WERI-Rb-1 (cell line): ENCODE data around the gene SMOC2.

Experiments
- DNase-seq: peaks from one replicate; pipeline ENCODE4 v3.0.0-alpha.2; 2020
- H3K27ac ChIP-seq: fragments of 250-450 bp; sonication (Bioruptor Pico); 2 replicates; pipeline ENCODE4 v1.5.1; 2020; ENCODE audit warnings: mild to moderate bottlenecking, moderate library complexity
- H3K27me3 ChIP-seq: fragments of 250-450 bp; sonication (Bioruptor Pico); 2 replicates; pipeline ENCODE4 v1.5.1; 2021; ENCODE audit warnings: mild to moderate bottlenecking, low read depth, moderate library complexity; ENCODE audit not compliant: insufficient read depth, severe bottlenecking
- H3K36me3 ChIP-seq: fragments of 250-450 bp; sonication (Bioruptor Pico); 2 replicates; pipeline ENCODE4 v1.5.1; 2020; ENCODE audit warnings: mild to moderate bottlenecking, moderate library complexity
- H3K4me3 ChIP-seq: 2 replicates; pipeline ENCODE4 v1.5.1; 2011; ENCODE audit warnings: low read depth, mild to moderate bottlenecking, control low read depth, low read length
- H3K9me3 ChIP-seq: fragments of 250-450 bp; sonication (Bioruptor Pico); 2 replicates; pipeline ENCODE4 v1.5.1; 2021; ENCODE audit warnings: mild to moderate bottlenecking, moderate library complexity; ENCODE audit not compliant: severe bottlenecking
- CTCF ChIP-seq: IDR thresholded peaks from 2 replicates; pipeline ENCODE4 v1.5.1; 2011; ENCODE audit warnings: low read depth, mild to moderate bottlenecking, control low read depth, inconsistent platforms, low read length

SMOC2 gene

DNA sequence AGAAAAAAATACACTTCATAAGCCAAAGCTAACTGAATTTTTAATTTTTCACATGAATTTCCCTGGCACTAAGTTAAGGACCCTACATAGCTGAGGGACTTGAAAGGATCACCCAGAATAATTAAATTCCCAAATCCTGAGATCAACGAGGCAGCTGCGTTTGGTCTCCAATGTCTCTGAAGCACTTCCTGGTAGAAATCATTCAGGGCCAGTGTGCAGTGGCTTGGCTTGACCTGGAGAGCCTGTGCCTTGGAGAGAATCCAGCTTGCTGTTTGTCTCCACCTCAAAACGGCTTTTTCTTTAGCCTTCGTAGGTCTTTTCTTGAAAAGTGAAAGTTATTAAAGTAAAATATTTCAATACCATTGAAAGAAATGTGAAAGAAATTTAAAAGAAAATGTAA, 92.4 kb downstream of the SMOC2 start:
- H3K4me3 ChIP-seq = no peak overlapping the region
- no peak for DNase-seq
- no peaks in the 10 kb centered on the region for H3K27me3 ChIP-seq
- no peaks in the 10 kb centered on the region for H3K9me3 ChIP-seq
- H3K27ac ChIP-seq = no peak overlapping the region
- no peak for TF ChIP-seq CTCF
- H3K36me3 ChIP-seq = no peaks in the 10 kb centered on the region

- H3K27ac ChIP-seq = no peak overlapping the region
- H3K9me3 ChIP-seq = no peaks in the 10 kb centered on the region
- TF ChIP-seq CTCF = no peak
- H3K27me3 ChIP-seq = no peaks in the 10 kb centered on the region
- DNase-seq = no peak
- no peak overlapping the region for H3K4me3 ChIP-seq
- H3K36me3 ChIP-seq = no peaks in the 10 kb centered on the region
These were observed 93.3 kb downstream of the SMOC2 start for GRCh38 chr6:168534265-168534664.

- no peak for TF ChIP-seq CTCF
- Histone ChIP-seq H3K27me3 (no peaks in the 10 kb centered on the region), H3K9me3 (no peaks in the 10 kb centered on the region), H3K36me3 (no peaks in the 10 kb centered on the region), H3K27ac (no peak overlapping the region), H3K4me3 (no peak overlapping the region)
- no peak for DNase-seq
These were observed 94.7 kb downstream of the SMOC2 start for GRCh38 chr6:168535711-168536110.

GRCh38 chr6:168536196-168536595, 95.2 kb downstream of the SMOC2 start:
- Histone ChIP-seq H3K4me3 (no peak overlapping the region), H3K9me3 (no peaks in the 10 kb centered on the region), H3K27me3 (no peaks in the 10 kb centered on the region), H3K27ac (no peak overlapping the region), H3K36me3 (no peaks in the 10 kb centered on the region)
- DNase-seq = no peak
- no peak for TF ChIP-seq CTCF

- no peak for TF ChIP-seq CTCF
- Histone ChIP-seq H3K4me3 (no peak overlapping the region), H3K27ac (no peak overlapping the region), H3K36me3 (no peaks in the 10 kb centered on the region), H3K9me3 (no peaks in the 10 kb centered on the region), H3K27me3 (no peaks in the 10 kb centered on the region)
- no peak for DNase-seq
These were observed 95.9 kb downstream of the SMOC2 start for GRCh38 chr6:168536665-168537539.

GRCh38 chr6:168537540-168537884, 96.5 kb downstream of the SMOC2 start:
- no peaks in the 10 kb centered on the region for H3K9me3 ChIP-seq
- no peak for TF ChIP-seq CTCF
- H3K4me3 ChIP-seq = no peak overlapping the region
- no peak overlapping the region for H3K27ac ChIP-seq
- H3K36me3 ChIP-seq = no peaks in the 10 kb centered on the region
- DNase-seq = no peak
- no peaks in the 10 kb centered on the region for H3K27me3 ChIP-seq
